NCI-H2107 treated with DMSO at 0.1 percent for 48 hours (cell line): ENCODE measurements around the gene CRELD1.
"Not testable (repeated sequence)": the region's sequence is repeated elsewhere in the genome, so short reads cannot be mapped to it uniquely, and the experiment has no call there.

Experiments used
- DNase-seq: peaks from one replicate; lab custom pipeline; 2025; ENCODE audit not compliant: unreplicated experiment; lab: John Stamatoyannopoulos, UW

The CRELD1 gene

DNA sequence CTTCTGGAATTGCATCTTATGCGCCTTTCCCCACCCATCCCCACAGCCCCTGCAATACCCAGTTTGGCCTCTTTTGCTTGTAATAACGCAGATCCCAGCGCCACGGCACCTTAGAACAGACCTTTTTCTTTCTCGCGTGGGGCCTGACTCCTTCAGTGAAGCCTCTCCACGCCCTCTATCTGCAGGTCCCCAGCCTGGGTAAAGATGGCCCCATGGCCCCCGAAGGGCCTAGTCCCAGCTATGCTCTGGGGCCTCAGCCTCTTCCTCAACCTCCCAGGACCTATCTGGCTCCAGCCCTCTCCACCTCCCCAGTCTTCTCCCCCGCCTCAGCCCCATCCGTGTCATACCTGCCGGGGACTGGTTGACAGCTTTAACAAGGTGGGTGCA lies 594 bp downstream of the CRELD1 start:
- no peak for DNase-seq

DNA sequence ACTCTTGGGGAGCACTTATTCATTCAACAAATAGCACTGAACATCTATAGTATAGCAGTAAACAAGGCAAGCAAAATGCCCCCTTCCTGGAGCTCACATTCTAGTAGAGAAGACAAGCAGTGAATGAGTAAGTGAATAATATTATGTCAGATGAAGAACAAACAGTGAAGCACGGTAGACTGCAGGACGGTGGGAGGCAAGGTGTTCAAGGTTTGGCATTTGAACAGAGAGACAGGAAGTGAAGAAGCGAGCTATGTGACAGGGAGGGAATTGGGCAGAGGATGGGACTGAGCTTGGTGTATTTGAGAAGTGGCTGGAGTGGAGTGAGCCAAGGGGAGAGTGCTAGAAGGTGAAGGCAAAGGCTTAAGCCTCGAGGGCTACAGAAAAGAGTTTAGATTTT lies 1.4 kb downstream of the CRELD1 start:
- no peak for DNase-seq

DNA sequence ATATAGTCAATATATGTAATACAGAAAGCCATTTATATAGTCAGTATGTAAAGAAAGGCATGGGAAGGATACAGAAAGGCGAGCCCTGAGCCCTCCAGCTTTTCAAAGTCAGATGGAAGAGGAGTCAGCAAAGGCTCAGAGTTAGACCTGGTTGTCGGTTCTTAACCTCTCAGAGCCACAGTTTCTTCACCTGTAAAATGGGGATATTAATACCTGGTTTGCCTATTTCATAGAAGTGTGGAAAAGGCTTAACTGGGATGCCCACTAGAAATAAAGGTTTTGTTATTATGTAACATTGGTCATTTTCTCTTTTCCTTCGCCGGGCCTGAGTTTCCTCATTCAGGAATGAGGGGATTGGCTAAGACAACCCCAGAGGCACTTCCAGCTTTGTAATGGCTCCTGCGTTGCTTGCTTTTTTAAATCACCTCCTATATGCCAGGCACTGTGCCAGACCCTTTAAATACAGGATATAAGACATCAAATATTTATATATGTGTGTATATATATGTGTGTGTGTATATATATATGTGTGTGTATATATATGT lies 2.4 kb downstream of the CRELD1 start:
- DNase-seq, result no peak

DNA sequence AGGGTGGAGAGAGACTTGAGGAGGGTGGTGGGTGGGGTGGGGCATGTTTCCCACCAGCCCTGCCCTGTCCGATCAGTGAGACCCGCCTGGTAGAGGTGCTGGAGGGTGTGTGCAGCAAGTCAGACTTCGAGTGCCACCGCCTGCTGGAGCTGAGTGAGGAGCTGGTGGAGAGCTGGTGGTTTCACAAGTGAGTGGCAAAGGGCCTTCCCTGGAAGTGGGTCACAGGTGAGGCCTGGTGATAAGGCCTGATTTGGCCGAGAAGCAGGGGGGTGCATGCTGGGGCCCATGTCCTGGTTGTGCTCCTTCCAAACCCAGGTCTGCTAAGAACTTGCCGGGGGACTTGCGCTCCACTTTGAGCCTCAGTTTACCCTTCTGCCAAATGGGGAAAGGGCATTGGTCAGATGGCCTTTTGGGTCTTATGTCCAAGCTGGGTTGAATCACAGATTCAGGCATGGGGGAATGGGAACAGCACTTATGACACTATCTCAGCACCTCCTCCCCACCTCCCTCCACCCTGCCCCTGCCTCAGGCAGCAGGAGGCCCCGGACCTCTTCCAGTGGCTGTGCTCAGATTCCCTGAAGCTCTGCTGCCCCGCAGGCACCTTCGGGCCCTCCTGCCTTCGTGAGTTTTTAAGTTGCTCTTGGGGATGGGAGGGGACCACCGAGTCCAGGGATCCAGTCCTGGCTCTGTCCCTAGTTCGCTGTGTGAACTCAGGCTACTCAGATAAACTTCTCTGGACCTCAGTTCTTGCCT lies 4.0 kb downstream of the CRELD1 start:
- DNase-seq, result no peak

DNA sequence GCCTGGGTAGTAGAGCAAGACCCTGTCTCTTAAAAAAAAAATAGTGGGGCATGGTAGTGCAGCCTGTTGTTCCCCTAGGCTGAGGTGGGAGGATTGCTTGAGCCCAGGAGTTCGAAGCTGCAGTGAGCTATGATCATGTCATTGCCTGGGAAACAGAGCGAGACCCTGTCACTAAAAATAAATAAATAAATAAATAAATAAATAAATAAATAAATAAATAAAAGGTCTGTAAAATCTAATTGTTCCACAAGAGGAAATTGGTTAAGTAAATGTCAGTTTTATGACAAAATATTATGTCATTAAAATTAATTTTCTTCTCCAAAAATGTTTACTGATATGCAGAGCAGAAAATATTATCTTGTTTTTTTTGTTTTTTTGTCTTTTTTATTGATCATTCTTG lies 5.3 kb downstream of the CRELD1 start:
- DNase-seq, result no peak

DNA sequence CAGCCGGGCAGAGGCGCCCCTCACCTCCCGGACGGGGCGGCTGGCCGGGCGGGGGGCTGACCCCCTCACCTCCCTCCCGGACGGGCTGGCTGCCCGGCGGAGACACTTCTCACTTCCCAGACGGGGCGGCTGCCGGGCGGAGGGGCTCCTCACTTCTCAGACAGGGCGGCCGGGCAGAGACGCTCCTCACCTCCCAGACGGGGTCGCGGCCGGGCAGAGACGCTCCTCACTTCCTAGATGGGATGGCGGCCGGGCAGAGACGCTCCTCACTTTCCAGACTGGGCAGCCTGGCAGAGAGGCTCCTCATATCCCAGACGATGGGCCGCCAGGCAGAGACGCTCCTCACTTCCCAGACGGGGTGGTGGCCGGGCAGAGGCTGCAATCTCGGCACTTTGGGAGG lies 6.3 kb downstream of the CRELD1 start:
- DNase-seq, result not testable (repeated sequence)

DNA sequence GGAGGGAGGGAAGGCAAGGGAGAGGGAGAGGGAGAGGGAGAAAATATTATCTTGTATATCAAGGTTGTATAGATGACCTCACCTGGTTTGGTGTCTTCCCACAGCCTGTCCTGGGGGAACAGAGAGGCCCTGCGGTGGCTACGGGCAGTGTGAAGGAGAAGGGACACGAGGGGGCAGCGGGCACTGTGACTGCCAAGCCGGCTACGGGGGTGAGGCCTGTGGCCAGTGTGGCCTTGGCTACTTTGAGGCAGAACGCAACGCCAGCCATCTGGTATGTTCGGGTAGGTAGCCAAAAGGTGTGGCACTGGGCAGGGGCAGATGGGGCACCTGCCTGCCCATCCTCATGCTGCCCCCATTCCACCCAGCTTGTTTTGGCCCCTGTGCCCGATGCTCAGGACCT lies 7.1 kb downstream of the CRELD1 start:
- DNase-seq, result no peak

DNA sequence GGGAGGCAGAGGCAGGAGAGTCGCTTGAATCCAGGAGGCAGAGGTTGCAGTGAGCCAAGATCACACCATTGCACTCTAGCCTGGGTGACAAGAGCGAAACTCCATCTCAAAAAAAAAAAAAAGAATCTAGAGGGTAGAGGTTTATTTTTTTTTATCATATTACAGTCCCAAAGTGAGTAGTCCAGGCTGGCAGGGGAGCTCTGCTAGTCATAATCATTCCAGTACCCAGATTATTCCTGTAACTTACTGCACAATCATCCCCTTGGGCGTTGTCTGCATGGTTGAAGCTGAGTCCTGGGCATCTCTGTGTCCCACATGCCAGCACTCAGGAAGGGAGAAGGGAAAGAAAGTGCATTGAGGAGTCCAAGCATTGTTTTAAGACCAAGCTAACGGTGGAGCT lies 8.5 kb downstream of the CRELD1 start:
- no peak for DNase-seq

DNA sequence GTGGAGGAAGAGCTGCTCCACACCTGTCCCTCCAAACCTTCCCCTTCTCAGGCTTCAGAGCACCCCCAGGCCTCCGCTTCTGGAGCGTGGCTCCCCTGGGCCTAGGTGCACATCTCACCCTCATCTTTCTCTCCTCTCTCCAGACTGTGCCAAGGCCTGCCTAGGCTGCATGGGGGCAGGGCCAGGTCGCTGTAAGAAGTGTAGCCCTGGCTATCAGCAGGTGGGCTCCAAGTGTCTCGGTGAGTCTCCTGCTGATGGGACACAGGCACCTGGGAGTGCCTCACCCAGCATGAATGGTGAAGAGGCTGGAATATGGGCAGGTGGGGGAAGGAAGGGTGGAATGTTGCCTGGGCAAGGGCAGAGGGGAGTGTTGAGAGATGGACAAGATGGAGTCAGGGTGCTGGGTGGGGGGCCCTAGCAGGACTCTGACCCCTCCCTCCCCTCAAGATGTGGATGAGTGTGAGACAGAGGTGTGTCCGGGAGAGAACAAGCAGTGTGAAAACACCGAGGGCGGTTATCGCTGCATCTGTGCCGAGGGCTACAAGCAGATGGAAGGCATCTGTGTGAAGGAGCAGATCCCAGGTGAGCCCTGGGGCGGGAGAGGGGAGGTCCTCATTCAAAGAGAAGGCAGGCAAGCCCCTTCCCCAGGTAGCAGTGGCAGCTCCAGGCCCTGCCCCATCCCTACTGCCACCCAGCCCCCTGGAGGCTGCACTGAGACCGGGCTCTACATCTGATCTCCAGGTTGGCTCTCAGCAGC lies 9.5 kb downstream of the CRELD1 start:
- DNase-seq, result no peak

DNA sequence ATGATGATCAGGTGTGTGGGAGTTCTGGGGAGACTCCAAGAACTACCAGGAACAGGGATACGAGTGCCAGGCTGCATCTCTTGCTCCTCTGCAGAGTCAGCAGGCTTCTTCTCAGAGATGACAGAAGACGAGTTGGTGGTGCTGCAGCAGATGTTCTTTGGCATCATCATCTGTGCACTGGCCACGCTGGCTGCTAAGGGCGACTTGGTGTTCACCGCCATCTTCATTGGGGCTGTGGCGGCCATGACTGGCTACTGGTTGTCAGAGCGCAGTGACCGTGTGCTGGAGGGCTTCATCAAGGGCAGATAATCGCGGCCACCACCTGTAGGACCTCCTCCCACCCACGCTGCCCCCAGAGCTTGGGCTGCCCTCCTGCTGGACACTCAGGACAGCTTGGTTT lies 10.6 kb downstream of the CRELD1 start:
- no peak for DNase-seq

DNA sequence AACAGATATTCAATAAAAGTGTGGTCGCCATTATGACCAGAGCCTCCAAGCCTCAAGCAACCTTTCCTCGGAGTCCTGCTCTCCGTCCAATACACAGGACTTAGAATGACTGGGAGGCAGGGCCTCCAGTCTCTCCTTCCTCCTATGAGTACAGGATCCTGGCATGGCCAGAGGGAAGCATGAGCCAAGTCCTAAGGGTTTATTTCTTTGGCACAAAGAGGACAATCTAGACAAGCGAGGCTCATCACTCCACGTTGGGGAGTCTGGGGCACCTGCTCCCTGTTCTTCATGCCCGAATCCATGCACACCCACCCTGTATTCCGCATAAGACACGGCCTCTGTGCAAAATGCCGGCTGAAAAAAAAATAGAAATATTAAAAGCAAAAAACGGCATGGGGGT lies 11.7 kb downstream of the CRELD1 start:
- DNase-seq, result no peak

DNA sequence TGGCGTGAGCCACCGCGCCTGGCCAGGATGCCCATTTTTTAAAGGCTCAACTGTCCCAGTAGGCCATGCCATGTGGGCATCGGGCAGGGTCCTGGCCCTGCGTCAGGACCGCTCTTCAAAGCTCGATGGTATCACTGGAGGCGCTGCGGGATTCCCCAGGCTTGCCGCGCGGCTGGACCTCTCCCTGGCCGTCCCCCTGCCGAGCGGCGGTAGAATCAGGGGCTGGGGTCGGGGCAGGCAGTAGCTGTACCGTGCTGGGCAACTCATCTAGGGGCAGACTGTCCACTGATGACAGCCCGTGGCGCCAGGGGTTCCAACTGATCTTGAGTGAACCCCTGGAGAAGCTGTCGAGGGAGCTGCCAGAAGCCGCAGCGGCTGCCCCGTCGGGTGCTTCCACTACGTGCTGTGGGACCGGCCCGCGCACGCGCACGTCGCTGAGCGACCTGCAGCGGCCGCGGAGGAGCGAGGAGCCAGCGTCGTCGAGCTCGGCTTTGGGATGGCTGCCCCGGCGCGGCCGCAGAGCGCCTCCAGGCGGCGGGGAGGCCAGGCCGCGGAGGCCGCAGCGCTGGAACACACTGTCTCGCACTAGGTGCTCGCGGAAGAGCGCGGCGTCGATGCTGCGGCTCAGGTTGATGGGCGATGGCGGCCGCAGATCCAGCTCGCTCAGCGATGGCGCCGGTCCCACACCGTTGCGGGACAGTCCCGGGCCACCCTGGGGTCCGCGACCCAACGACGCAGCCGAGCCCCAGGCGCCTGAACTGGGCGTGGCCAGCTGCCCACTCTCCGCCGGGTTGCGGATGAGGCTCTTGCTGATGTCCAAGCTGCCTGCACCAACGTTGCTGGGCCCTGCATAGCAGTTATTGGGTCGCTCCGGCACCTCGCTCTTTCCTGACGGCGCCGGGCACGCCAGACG lies 12.7 kb downstream of the CRELD1 start:
- DNase-seq, result peak; percentile 11

DNA sequence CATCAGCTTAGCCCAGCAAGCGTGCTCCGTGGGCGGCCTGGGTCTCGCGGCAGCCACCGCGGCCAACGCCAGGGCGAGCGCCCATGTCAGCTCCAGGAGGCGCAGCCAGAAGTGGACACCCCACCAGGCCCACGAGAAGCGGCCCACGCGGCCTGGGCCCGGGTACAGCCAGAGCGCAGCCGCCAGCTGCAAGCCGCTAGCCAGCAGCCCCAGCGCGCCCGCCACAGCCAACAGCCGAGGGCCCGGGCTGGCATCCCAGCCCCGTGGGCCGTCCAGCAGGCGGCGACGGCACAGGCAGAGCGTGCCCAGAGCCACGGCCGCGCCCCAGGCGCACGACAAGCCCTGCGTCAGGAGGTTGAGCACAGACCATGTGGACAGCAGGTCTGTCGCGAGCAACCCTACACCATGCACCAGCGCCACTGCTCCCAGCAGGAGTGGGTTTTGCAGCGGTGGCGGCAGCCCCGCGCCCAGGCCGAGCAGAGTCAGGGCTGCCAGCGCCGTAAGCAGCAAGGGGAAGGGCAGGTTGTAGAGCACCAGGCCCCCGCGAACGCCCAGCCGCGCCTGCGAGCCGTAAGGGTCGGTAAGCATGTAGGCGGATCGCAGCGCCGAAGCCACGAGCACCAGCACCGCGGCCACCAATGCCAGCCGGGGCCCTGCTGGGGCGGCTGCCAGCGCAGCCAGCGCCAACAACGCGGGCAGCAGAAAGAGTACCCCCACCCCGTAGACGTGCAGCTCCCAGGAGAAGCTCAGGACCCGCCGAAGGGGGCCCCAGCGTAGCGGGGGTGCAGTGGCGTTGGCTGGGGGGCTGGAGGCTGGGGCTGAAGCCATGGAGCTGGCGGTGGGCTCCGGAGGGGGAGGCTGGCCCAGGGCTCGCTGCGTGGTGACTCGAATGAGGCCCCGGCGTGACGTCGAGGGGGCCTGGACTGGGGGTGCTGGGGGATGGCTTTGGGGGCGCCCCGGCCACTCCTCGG lies 13.7 kb downstream of the CRELD1 start:
- no peak for DNase-seq

DNA sequence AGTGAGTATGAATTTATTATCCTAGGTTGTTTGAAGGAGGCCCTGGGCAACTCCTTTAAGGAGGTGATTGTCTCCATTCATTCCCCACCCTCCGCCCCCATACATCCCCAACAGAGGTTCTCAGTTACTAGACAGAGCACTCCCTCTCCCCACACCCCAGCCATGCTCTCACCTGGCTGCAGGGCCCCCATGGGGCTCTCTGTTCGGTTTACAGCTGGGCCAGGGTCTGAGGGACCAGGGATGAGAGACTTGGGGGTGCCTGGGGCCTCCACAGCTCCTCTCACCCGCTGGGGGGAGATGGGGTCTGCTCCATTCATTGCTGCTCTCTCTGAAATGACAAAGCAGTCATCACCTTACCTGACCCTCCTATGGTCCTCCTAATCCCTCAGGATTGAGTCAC lies 15.0 kb downstream of the CRELD1 start:
- DNase-seq, result no peak

DNA sequence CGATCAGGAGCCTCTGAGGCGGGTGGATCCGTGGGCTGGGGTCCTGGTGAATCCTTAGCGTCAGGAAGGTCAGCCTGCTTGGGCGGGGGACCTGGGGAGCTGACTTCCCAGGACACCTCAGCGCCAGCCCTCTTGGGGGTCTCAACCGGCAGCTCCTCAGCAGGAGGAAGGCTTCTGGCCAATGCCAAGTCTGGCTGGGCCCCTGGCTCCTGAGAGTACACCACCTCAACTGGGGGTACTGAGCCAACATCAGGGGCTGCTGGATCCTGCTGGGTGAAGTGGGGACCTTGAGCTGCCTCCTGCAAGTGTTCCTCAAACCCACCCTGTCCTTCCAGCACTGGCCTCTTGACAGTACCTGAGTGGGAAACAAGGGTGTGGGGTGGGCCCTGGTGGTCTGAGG lies 15.5 kb downstream of the CRELD1 start:
- no peak for DNase-seq

DNA sequence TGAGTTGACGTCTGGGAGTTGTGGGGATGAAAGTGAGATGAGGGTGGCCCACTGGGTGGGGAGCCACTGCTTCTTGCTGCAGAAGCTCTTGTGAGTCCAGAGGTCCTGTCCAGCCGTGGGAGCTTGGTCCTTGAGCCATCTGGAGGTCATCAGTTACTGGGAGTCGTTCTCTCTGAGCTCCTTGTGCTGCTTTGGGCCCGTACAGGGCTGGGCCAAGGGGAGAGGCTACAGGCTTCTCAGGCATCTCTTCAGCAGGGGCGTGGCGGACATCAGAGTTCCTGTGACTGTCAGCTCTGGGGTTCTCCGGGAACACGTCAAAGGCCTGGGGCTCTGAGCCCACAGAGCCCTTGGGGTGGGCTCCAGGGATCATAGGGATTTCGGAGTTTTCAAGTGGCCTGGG lies 16.0 kb downstream of the CRELD1 start:
- DNase-seq, result no peak

DNA sequence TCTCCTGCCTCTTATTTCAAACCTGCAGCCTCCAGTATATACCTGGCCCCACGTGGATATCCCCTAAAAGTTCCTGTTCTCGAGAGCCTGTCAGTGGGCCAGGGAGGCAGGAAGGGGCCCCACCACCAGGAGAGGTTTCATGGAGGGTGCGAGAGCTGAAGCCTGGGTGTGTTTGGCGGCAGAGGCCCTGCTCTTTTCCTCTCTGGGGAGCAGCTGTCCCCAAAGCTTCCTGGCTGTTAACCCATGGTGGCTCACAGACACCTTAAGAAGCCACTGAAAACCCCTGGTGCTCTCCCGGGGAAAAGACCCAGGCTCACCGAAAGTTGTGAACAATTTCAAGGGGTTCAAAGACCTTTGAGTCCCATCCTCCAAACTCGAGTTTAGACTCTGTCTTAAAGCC lies 17.5 kb downstream of the CRELD1 start:
- DNase-seq, result no peak

DNA sequence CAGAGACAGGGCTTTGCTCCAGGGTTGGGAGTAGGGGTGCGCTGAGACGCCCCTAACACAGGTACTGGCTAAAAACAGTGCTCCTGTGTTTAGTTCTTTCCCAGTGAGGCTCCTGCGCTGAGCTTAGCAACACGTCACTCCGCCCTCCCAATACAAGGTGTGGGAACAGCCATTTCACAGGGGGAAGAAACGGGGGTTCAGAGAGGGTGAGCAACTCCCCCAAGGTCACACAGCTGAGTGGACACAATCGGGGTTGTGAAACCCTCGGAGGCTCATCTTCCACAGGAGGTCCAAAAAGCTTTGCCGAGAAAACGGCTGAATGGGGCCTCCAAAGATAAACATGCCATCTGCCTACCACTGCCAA lies 17.9 kb downstream of the CRELD1 start:
- DNase-seq, result no peak

DNA sequence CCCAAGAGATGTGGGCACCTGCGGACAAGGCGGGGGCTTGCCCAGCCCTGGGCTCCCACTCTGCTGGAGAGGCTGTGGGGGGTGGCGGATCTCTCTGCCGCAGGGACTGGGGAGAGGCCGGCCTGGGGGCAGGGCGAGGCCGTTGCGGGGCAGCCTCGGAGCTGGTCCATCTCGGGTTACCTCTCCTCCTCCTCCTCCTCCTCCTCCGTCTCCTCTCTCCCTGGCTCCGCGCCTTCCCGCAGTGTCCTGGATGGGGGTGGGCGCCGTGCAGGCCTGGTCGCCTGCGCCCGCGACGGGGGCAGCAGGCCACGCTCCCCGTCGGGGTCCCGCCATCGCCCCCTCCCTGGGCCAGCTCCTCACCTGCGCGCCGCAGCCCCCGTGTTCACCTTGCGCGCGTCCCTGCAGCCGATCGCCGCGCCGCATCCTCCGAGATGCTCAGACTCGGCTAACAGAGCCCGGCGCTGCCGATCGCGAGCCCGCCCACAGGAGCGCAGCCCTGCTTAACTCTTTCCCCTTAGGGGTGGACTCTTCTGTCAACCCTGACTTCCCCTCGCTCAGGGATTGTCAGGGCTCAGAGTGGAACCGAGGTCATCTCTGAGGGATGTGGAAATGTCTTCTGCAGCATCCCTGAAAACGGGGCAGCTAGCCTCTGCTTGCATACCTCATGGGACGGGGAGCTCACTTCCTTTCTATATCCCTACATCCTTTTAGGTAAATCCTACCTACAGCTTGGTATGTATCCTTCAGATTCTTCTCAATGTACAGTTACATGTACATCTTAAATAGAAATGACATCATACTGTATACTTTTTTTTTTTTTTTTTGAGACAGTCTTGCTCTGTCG lies 18.6 kb downstream of the CRELD1 start, which contains the start of gene PRRT3:
Gene PRRT3 (minus strand): TSS at position 447 of the 844 bp plus-strand sequence. CDS start 2,293 bp downstream, outside the sequence.
- DNase-seq, result no peak
